CD4-positive, alpha-beta T cell treated with Interleukin-6 at 100 ng/mL for 8 hours (primary cell): ENCODE data around the gene AKAP12.
"Not testable (repeated sequence)": the region's sequence is repeated elsewhere in the genome, so short reads cannot be mapped to it uniquely, and the experiment has no call there.

Source experiments
- DNase-seq: peaks from one replicate; pipeline ENCODE4 v3.0.0-alpha.2; 2020; ENCODE audit warnings: mixed read lengths, low spot score

The AKAP12 gene

DNA sequence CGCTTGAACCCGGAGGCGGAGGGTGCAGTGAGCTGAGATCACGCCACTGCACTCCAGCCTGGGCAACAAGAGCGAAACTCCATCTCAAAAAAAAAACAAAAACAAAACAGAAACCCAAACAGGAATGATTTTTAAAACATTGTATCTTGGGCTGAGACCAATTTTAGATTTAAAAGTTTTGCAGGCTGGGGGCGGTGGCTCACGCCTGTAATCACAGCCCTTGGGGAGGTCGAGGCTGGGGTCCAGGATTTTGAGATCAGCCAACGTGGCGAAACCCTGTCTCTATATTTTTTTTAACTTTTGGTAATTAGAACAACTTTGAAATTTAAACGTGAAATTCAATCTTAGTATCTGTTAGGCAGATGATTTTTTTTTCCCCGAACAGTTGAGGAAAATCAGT is 70.5 kb downstream of the AKAP12 start:
- no peak for DNase-seq

- DNase-seq = no peak
Observed at GRCh38 chr6:151310852-151311767, 71.3 kb downstream of the AKAP12 start.

GRCh38 chr6:151313066-151313491 is 73.3 kb downstream of the AKAP12 start:
- DNase-seq = no peak

- DNase-seq = not testable (repeated sequence)
Observed at GRCh38 chr6:151315661-151316060, 75.9 kb downstream of the AKAP12 start.

DNA sequence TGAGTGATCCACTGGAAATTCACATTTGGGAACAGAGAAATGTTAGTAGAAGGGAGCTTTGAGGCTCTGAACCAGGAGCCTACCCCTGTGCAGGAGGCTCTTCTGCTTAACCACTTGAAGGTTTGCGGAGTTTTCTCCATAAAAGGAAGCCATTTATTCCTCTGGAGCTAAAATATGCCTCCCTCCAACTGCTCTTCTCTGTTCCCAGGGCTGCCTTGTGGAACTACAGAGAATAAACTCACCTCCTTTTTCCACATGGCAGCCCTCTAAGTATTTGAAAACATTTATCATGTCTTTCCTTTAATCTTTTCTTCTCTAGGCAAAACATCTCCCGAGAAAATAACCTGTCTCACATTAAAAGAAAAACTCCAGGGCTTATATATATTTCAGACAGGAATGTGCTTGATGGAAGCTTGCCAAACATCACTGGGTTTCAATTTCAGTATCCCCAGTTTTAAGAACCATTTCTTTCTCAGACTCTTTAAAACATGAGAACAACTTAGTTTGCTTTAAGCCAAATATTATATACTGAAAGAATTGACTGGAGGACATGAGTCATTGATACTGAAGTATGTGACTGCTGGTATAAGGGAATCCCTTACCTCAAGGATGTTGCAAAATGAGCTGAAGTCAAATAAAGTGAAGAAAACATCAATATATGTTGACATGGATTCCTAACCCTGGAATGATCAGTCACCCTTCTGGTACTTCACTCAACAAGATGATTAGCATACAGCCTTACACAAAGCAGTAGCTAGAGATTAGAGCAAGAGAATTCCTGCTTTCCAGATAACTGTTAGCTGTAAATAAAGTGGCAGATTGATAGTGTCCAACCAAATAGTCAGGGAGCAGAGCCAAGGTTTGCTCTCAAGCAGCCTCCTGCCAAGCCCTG is 77.6 kb downstream of the AKAP12 start:
- DNase-seq = no peak

DNA sequence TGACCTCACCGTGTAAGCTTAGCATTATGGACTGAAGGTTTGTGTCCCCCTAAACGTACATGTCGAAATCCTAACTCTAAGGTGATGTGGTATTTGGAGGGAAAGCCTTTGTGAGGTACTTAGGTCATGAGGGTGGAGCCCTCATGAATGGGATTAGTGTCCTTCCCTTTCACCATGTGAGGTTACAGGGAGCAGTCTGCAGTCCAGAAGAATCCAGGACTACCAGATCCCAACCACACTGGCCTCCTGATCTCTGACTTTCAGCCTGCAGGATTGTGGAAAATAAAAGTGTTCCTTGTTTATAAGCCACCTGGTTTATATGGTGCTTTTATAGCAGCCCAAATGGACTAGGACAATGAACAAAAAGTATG is 78.2 kb downstream of the AKAP12 start:
- no peak for DNase-seq

DNA sequence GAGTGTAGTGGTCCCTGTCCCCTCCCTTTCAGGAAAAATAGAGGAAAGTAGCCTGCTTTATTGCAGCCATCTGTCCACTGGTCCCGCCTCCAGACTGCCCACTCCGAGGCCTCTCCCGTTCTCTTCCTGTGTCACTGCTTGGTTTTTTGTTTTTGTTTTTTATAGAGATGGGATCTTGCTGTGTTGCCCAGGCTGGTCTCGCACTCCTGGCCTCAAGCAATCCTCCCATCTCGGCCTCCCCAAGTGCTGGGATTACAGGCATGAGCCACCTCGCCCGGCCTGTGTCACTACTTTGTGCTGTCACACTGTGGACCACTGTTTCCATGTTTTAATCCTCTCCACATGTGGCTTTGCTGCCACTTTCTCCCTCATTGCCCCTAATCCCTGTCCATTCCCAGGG is 80.4 kb downstream of the AKAP12 start:
- DNase-seq = no peak

GRCh38 chr6:151321438-151321837 is 81.7 kb downstream of the AKAP12 start:
- DNase-seq = no peak

GRCh38 chr6:151322570-151322969 is 82.8 kb downstream of the AKAP12 start:
- DNase-seq = no peak

DNA sequence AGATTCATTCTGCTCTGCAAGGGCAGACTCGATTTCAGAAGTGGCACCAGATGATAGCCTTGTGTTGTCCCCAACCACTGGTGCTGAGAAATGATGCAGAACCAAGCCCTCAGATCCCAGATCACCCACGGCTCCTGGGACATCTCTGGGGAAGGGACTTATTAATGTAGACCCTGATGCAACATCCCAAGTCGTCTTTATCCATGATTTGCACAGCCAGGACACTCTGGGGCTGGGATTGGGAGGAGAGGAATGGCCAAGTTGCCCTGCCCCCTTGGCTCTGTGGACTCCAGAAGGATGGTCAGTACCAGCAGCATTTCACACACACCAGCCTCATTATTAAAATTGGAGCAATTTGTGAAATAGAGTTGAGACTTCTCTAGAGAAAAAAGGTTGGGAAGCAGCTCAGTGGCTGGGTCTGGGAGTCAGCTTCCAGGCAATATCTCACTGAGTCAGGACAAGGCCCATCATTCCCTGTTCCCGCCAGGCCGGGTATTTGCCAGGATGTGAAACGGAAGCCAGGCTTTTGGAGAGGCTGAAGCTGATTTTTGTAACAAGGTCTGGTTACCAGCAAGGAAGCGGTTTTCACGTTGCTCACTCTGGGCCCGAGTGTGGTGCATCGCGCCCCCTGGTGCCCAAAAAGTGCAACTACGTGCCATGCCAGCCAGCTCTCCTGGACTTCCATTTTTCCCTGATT is 84.2 kb downstream of the AKAP12 start:
- peak; percentile 63 for DNase-seq

GRCh38 chr6:151324488-151324825 is 84.7 kb downstream of the AKAP12 start:
- no peak for DNase-seq

DNA sequence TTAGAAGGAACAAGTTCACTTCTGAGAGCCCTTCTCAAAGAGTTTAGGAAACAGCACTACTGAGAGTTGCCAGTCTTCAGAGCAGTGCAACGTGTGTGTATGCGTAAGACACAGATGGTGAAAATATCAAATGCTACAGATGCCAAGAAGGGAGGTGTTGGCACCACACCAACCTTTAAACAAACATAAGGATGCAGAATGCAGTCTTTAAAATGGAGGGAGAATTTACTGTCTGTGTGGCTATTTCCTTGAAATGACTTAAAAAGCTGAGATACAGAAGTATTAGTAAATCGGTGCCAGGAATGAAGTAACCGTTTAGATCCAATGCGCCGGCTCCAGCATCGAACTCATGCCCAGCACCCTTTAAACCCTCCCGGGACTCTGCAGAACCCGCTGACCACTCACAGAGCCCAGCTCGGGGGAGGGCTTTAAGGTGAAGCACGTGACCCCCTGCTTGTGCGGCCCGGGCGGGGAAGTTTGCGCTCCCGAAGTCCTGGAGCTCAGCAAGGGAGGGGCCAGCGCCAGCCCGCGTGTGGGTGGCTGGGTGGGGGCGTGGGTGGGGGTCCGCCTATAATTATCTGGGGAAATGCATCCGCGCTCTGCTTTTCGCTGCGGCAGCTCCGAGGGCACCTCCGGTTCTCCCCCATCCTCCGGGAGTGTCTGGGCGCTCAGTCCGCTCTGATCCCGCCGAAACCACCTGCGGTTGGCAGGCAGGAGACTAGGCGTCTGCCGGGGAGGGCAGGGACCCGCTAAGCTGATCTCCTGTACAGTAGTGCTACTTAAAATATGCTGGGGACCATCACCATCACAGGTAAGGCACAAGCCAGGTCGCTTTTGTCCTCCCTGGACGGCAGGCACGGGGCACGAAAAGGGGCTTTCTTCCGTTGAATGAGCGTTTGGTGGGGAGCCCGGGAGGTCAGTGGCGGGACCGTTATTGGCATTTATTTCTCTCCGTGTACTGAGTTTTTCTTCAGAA is 85.6 kb downstream of the AKAP12 start:
- DNase-seq = peak; percentile 8

GRCh38 chr6:151326116-151326825 is 86.5 kb downstream of the AKAP12 start:
- DNase-seq = no peak

GRCh38 chr6:151327101-151327500 is 87.3 kb downstream of the AKAP12 start:
- DNase-seq = no peak

DNA sequence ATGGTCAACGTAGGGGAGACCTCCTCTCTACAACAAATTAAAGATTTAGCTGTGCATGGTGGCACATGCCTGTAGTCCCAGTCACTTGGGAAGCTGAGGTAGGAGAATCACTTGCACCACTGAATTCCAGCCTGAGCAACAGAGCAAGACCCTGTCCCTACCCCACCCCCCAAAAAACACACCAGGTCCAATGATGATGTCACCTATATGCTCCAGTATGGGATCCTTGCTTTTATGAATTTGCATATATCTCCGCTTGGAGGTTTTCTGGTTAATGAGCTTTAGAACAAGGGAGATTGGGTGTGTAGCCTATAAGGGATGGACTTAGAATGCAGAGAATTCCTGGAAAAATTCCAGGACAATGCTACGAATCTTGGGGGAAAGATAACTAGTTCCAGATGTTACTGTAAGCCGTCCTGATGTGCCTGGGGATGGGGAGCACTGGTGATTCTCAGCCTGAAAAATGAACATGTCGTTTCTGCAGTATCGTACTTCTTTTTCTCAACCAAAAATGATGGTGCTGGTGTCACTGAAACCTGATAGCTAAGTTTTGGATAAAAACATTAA is 90.4 kb downstream of the AKAP12 start:
- no peak for DNase-seq

GRCh38 chr6:151335930-151336329 is 96.2 kb downstream of the AKAP12 start:
- DNase-seq = no peak

- no peak for DNase-seq
Observed at GRCh38 chr6:151338651-151339200, 99.0 kb downstream of the AKAP12 start.

DNA sequence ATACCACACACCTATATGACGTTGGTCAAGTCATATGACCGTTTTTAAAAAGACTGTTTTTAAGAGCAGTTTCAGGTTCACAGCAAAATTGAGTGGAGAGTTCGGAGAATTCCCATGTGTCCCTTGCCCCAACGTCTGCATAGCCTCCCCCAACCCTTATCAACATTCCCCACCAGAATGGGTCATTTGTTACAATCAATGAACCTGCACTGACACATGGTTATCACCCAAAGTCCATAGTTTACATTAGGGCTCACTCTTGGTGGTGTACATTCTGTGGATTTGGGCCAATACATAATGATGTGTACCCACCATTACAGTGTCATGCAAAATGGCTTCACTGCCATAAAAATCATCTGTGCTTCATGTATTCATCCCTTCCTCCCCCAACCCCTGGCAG is 99.6 kb downstream of the AKAP12 start:
- DNase-seq = no peak

- no peak for DNase-seq
Observed at GRCh38 chr6:151340219-151340978, 100.6 kb downstream of the AKAP12 start.
